Activated naive CD8-positive, alpha-beta T cell treated with anti-CD3 and anti-CD28 coated beads, Interleukin-2, amount 50 U/mL, for 16 hours (primary cell): ENCODE results near the gene EXD3.
A peak's percentile ranks its signal among the peaks of the same experiment; 100 is the strongest.

Experiments
- DNase-seq: peaks from one replicate; pipeline ENCODE4 v3.0.0-alpha.2; 2020; ENCODE audit warnings: low read depth, low spot score

The EXD3 gene

GRCh38 chr9:137447722-137448601 is 25.0 kb upstream of the EXD3 start:
- no peak for DNase-seq

GRCh38 chr9:137446851-137447471 is 24.0 kb upstream of the EXD3 start:
- no peak for DNase-seq

GRCh38 chr9:137445930-137446431 is 23.0 kb upstream of the EXD3 start:
- no peak for DNase-seq

GRCh38 chr9:137445275-137445807 is 22.4 kb upstream of the EXD3 start:
- DNase-seq: peak; percentile 78

- no peak for DNase-seq
Observed at GRCh38 chr9:137444106-137444790, 21.3 kb upstream of the EXD3 start.

- DNase-seq: no peak
Observed at GRCh38 chr9:137441935-137442321, 19.0 kb upstream of the EXD3 start.

- DNase-seq: no peak
Observed at GRCh38 chr9:137441289-137441934, 18.4 kb upstream of the EXD3 start, which contains the start of gene ENTPD8. Gene ENTPD8 (minus strand): TSS chr9:137441357. CDS start chr9:137438285, 3,072 bp downstream.

- DNase-seq: no peak
Observed at GRCh38 chr9:137439158-137439714, 16.3 kb upstream of the EXD3 start.

GRCh38 chr9:137438591-137439157 is 15.7 kb upstream of the EXD3 start:
- DNase-seq: no peak

- DNase-seq: no peak
Observed at GRCh38 chr9:137437691-137438590, 15.0 kb upstream of the EXD3 start.

GRCh38 chr9:137436761-137437600 is 14.0 kb upstream of the EXD3 start:
- no peak for DNase-seq

GRCh38 chr9:137435980-137436760 is 13.2 kb upstream of the EXD3 start:
- no peak for DNase-seq

GRCh38 chr9:137435381-137435891 is 12.5 kb upstream of the EXD3 start:
- DNase-seq: no peak

- no peak for DNase-seq
Observed at GRCh38 chr9:137434498-137435380, 11.8 kb upstream of the EXD3 start.

GRCh38 chr9:137433916-137434431 is 11.0 kb upstream of the EXD3 start:
- no peak for DNase-seq

GRCh38 chr9:137433349-137433915 is 10.5 kb upstream of the EXD3 start:
- DNase-seq: no peak
